GM18870 (cell line): ENCODE data around the gene DRGX.

ENCODE experiments used
- ATAC-seq: cut with Tn5 transposase; IDR thresholded peaks from one replicate; pipeline ENCODE4 v1.9.1; 2021; ENCODE audit warnings: moderate library complexity; ENCODE audit not compliant: unreplicated experiment

Gene DRGX

GRCh38 chr10:49408519-49409306, 12.8 kb upstream of the DRGX start:
- ATAC-seq, result no peak

GRCh38 chr10:49407552-49408137, 11.8 kb upstream of the DRGX start:
- no peak for ATAC-seq

- no peak for ATAC-seq
Observed at GRCh38 chr10:49407151-49407550, 11.3 kb upstream of the DRGX start.

- ATAC-seq, result no peak
Observed at GRCh38 chr10:49404321-49404878, 8.5 kb upstream of the DRGX start.

GRCh38 chr10:49403363-49403762, 7.5 kb upstream of the DRGX start:
- no peak for ATAC-seq

GRCh38 chr10:49400365-49400764, 4.5 kb upstream of the DRGX start:
- no peak for ATAC-seq

GRCh38 chr10:49398986-49399385, 3.1 kb upstream of the DRGX start:
- no peak for ATAC-seq

GRCh38 chr10:49398000-49398861, 2.3 kb upstream of the DRGX start:
- ATAC-seq, result no peak

GRCh38 chr10:49397036-49397999, 1.4 kb upstream of the DRGX start:
- ATAC-seq, result no peak

GRCh38 chr10:49396666-49396999, 744 bp upstream of the DRGX start:
- no peak for ATAC-seq

- ATAC-seq, result no peak
Observed at GRCh38 chr10:49394933-49395740, 752 bp downstream of the DRGX start.

- no peak for ATAC-seq
Observed at GRCh38 chr10:49393757-49394156, 2.1 kb downstream of the DRGX start.

- no peak for ATAC-seq
Observed at GRCh38 chr10:49393301-49393700, 2.6 kb downstream of the DRGX start.

- no peak for ATAC-seq
Observed at GRCh38 chr10:49389361-49389933, 6.4 kb downstream of the DRGX start.

GRCh38 chr10:49388161-49388560, 7.7 kb downstream of the DRGX start:
- no peak for ATAC-seq

- no peak for ATAC-seq
Observed at GRCh38 chr10:49387071-49387470, 8.8 kb downstream of the DRGX start.

GRCh38 chr10:49385939-49386922, 9.7 kb downstream of the DRGX start:
- ATAC-seq, result no peak
